ENCODE data around the gene DSCAML1.

The DSCAML1 gene

GRCh38 chr11:117488996-117489952, 307.7 kb downstream of the DSCAML1 start:
- DNase-seq (ENCODE audit: low read depth) = no peak

GRCh38 chr11:117486059-117486458, 311.0 kb downstream of the DSCAML1 start:
- DNase-seq (ENCODE audit: low read depth) = no peak

- DNase-seq (ENCODE audit: low read depth) = no peak
Observed at GRCh38 chr11:117484156-117484555, 312.9 kb downstream of the DSCAML1 start.

- DNase-seq (ENCODE audit: low read depth) = no peak
Observed at GRCh38 chr11:117483372-117483771, 313.6 kb downstream of the DSCAML1 start.

GRCh38 chr11:117482881-117483280, 314.1 kb downstream of the DSCAML1 start:
- DNase-seq (ENCODE audit: low read depth) = no peak

- DNase-seq (ENCODE audit: low read depth) = no peak
Observed at GRCh38 chr11:117481885-117482284, 315.1 kb downstream of the DSCAML1 start.

GRCh38 chr11:117481036-117481435, 316.0 kb downstream of the DSCAML1 start:
- no peak for DNase-seq (ENCODE audit: low read depth)

- DNase-seq (ENCODE audit: low read depth) = no peak
Observed at GRCh38 chr11:117480221-117480620, 316.8 kb downstream of the DSCAML1 start.

GRCh38 chr11:117479372-117479771, 317.6 kb downstream of the DSCAML1 start:
- DNase-seq (ENCODE audit: low read depth) = no peak

- DNase-seq (ENCODE audit: low read depth) = no peak
Observed at GRCh38 chr11:117478926-117479325, 318.1 kb downstream of the DSCAML1 start.

- no peak for DNase-seq (ENCODE audit: low read depth)
Observed at GRCh38 chr11:117478126-117478860, 318.7 kb downstream of the DSCAML1 start.

- DNase-seq (ENCODE audit: low read depth) = no peak
Observed at GRCh38 chr11:117477721-117478120, 319.3 kb downstream of the DSCAML1 start.

- no peak for DNase-seq (ENCODE audit: low read depth)
Observed at GRCh38 chr11:117476531-117477142, 320.4 kb downstream of the DSCAML1 start.

- no peak for DNase-seq (ENCODE audit: low read depth)
Observed at GRCh38 chr11:117475716-117476530, 321.1 kb downstream of the DSCAML1 start.

GRCh38 chr11:117473481-117474091, 323.4 kb downstream of the DSCAML1 start:
- DNase-seq (ENCODE audit: low read depth) = no peak

- DNase-seq (ENCODE audit: low read depth) = no peak
Observed at GRCh38 chr11:117471776-117472175, 325.2 kb downstream of the DSCAML1 start.

- no peak for DNase-seq (ENCODE audit: low read depth)
Observed at GRCh38 chr11:117470576-117470975, 326.4 kb downstream of the DSCAML1 start.

GRCh38 chr11:117468888-117469287, 328.1 kb downstream of the DSCAML1 start:
- no peak for DNase-seq (ENCODE audit: low read depth)

- no peak for DNase-seq (ENCODE audit: low read depth)
Observed at GRCh38 chr11:117467770-117468169, 329.2 kb downstream of the DSCAML1 start.

- no peak for DNase-seq (ENCODE audit: low read depth)
Observed at GRCh38 chr11:117466966-117467365, 330.1 kb downstream of the DSCAML1 start.

Data from stimulated activated CD8-positive, alpha-beta memory T cell treated with anti-CD3 and anti-CD28 coated beads, Interleukin-12 subunit alpha, Interleukin-12 subunit beta, amount 100 ng/mL, for 4 hours (primary cell).